ENCODE data around the gene TOR2A.

GRCh38 chr9:127733614-127734013 is 1.5 kb downstream of the TOR2A start:
- TF ChIP-seq CTCF (IDR thresholded peaks at IDR 0.05) (no peak), FOXP1 (CRISPR knock-in tag; IDR thresholded peaks at IDR 0.05; ENCODE audit: borderline replicate concordance) (no peak)
